Right lobe of liver (tissue), 6 donors: ENCODE measurements around the gene IST1. TPM values are rescaled to one million over a fixed set of nuclear protein-coding genes. Genes with fewer than 3 reads are reported as not detected.

Experiments used
- ATAC-seq, 4 donors: fragments of 200-7000 bp; cut with Tn5 transposase; one replicate each; pipeline ENCODE4 v1.9.1; 2020; ENCODE audit warnings: mild to moderate bottlenecking in 4 of 4, moderate library complexity in 4 of 4
- DNase-seq, 3 donors: peaks; one replicate each; pipeline ENCODE4 v3.0.0-alpha.2; 2020
- H3K27ac ChIP-seq, 3 donors: fragments of 200-600 bp; one replicate each; pipeline ENCODE4 v1.8.0; 2022
- H3K27me3 ChIP-seq, 2 donors: fragments of 200-600 bp; one replicate each; pipeline ENCODE4 v1.8.0; 2022
- H3K36me3 ChIP-seq, 4 donors: fragments of 200-600 bp; sonication (generic) in 1 of 4; one replicate each; pipeline versions ENCODE4 v1.5.1 to v1.8.0; 2017 to 2022; ENCODE audit warnings: control low read depth in 1 of 4
- H3K4me1 ChIP-seq, 4 donors: fragments of 200-600 bp; sonication (generic) in 1 of 4; one replicate each; pipeline versions ENCODE4 v1.5.1 to v1.8.0; 2017 to 2022; ENCODE audit warnings: control low read depth in 1 of 4
- H3K4me3 ChIP-seq, 3 donors: fragments of 200-600 bp; one replicate each; pipeline ENCODE4 v1.8.0; 2022
- H3K9me3 ChIP-seq, 4 donors: fragments of 200-600 bp; sonication (generic) in 1 of 4; one replicate each; pipeline versions ENCODE4 v1.5.1 to v1.8.0; 2017 to 2022; ENCODE audit warnings: control low read depth in 1 of 4
- CTCF ChIP-seq, 4 donors: fragments of 200-600 bp in 3 of 4; fragments of 450-650 bp in 1 of 4; IDR thresholded peaks; one replicate each; pipeline versions ENCODE4 v1.5.1 to v1.8.0; 2016 to 2022; ENCODE audit warnings: antibody characterized with exemption in 4 of 4, mild to moderate bottlenecking in 2 of 4
- POLR2A ChIP-seq: fragments of 450-650 bp; IDR thresholded peaks from one replicate; pipeline ENCODE4 v1.6.1; 2017; ENCODE audit warnings: antibody characterized with exemption, mild to moderate bottlenecking
- WGBS: methylation state at CpG from one replicate; pipeline ENCODE4 v1.1.6; 2018; ENCODE audit warnings: low coverage, low lambda C conversion rate; ENCODE audit not compliant: insufficient coverage; ENCODE audit errors: missing lambda C conversion rate; 5-methylcytosine and 5-hydroxymethylcytosine counted together
- intact Hi-C, 2 donors: fragments of 100-400 bp; cut with DNase I; formaldehyde crosslinking; loops; one replicate each; pipeline versions ENCODE4 v1.11.2 to v1.14.1; 2022
- total RNA-seq, 6 experiments: library from RNA; depleted of rRNA in 2 of 6; stranded (reverse); fragments of >200 nt in 2 of 6; fragmentation: NEBNext Ultra II Directional in 3 of 6; extraction: Animal tissue kit (Norgen Biotek cat#: 25700) in 3 of 6; gene quantifications; one replicate each; pipeline versions ENCODE4 v1.1.0 to v1.2.4, GENCODE V29; 2016 to 2023
- donor health status: DM: no; HTN: yes; CAD: no.
- donor health status: DM: no; HTN: no; CAD: no.
- donor health status: DM: no; HTN: no; CAD: no.
- donor health status: DM: no; HTN: yes; CAD: no.
- donor health status: DM: no; HTN: yes; CAD: no.

IST1 gene
- total RNA-seq, 6 experiments from 2014 or later = 44.7 to 73.4 (median 65.5) TPM

- peaks cover 0 to 38% (median 12%) of the 10 kb centered on the region in 4 donors for H3K36me3 ChIP-seq
- TF ChIP-seq CTCF (IDR thresholded peaks at IDR 0.05) (no peak), POLR2A (no peak)
- no peak overlapping the region for H3K4me3 ChIP-seq
- DNase-seq (no peak), ATAC-seq (peak in 1 of 4 donors; percentile 33)
- H3K27ac ChIP-seq = no peak overlapping the region
- peaks cover 0 to 47% (median 4%) of the 10 kb centered on the region in 4 donors for H3K4me1 ChIP-seq
- no peaks in the 10 kb centered on the region for H3K9me3 ChIP-seq
- intact Hi-C loops = no loop called here
- no peaks in the 10 kb centered on the region for H3K27me3 ChIP-seq
- WGBS = 89% methylated on average over 2 of the region's 2 CpGs
Observed at GRCh38 chr16:71915350-71915749, 20.0 kb downstream of the IST1 start.

- Histone ChIP-seq H3K27ac (no peak overlapping the region), H3K36me3 (peaks cover 10 to 49% (median 22%) of the 10 kb centered on the region in 4 donors), H3K4me3 (no peak overlapping the region), H3K27me3 (no peaks in the 10 kb centered on the region), H3K9me3 (no peaks in the 10 kb centered on the region), H3K4me1 (peaks cover 0 to 36% (median 4%) of the 10 kb centered on the region in 4 donors)
- WGBS = 71% methylated on average over 6 of the region's 11 CpGs
- DNase-seq (no peak), ATAC-seq (no peak)
- TF ChIP-seq POLR2A (no peak), CTCF (IDR thresholded peaks at IDR 0.05) (no peak)
- intact Hi-C loops = no loop called here
Observed at GRCh38 chr16:71916397-71916920, 21.1 kb downstream of the IST1 start.

- Histone ChIP-seq H3K4me1 (peaks cover 0 to 22% (median 4%) of the 10 kb centered on the region in 4 donors), H3K36me3 (peaks cover 17 to 63% (median 35%) of the 10 kb centered on the region in 4 donors), H3K27me3 (no peaks in the 10 kb centered on the region), H3K4me3 (no peak overlapping the region), H3K9me3 (no peaks in the 10 kb centered on the region), H3K27ac (no peak overlapping the region)
- ATAC-seq = no peak
- intact Hi-C loops = no loop called here
- WGBS = 90% methylated on average over 5 of the region's 6 CpGs
- no peak for DNase-seq
- TF ChIP-seq CTCF (IDR thresholded peaks at IDR 0.05) (no peak), POLR2A (no peak)
Observed at GRCh38 chr16:71917900-71918299, 22.6 kb downstream of the IST1 start.

- no peaks in the 10 kb centered on the region for H3K9me3 ChIP-seq
- no peak for TF ChIP-seq POLR2A
- TF ChIP-seq CTCF (IDR thresholded peaks at IDR 0.05) = no peak
- H3K27ac ChIP-seq = no peak overlapping the region
- intact Hi-C loops = no loop called here
- no peak overlapping the region for H3K4me3 ChIP-seq
- no peaks in the 10 kb centered on the region for H3K27me3 ChIP-seq
- ATAC-seq (peak; percentile 50 to 79 (median 58)), DNase-seq (no peak)
- peaks cover 0 to 12% (median 4%) of the 10 kb centered on the region in 4 donors for H3K4me1 ChIP-seq
- H3K36me3 ChIP-seq = peaks cover 22 to 74% (median 46%) of the 10 kb centered on the region in 4 donors
- 73% methylated on average over 3 of the region's 3 CpGs for WGBS
Observed at GRCh38 chr16:71919035-71919434, 23.7 kb downstream of the IST1 start.

GRCh38 chr16:71920658-71921057, 25.3 kb downstream of the IST1 start:
- H3K36me3 ChIP-seq = peaks cover 22 to 88% (median 51%) of the 10 kb centered on the region in 4 donors
- H3K4me3 ChIP-seq = no peak overlapping the region
- H3K27ac ChIP-seq = no peak overlapping the region
- no peaks in the 10 kb centered on the region for H3K4me1 ChIP-seq
- WGBS = 100% methylated on average over 2 of the region's 2 CpGs
- intact Hi-C loops = no loop called here
- TF ChIP-seq CTCF (IDR thresholded peaks at IDR 0.05) (no peak), POLR2A (no peak)
- H3K9me3 ChIP-seq = no peaks in the 10 kb centered on the region
- no peaks in the 10 kb centered on the region for H3K27me3 ChIP-seq
- ATAC-seq (no peak), DNase-seq (no peak)
